Skin epidermis (tissue), 12 donors: ENCODE results near the gene PRDM16.

Experiments used
- H3K27ac ChIP-seq, 21 experiments: fragments of 200-600 bp; sonication (generic) in 11 of 21; one replicate each; pipeline ENCODE4 v1.5.0; 2020; ENCODE audit warnings: mild to moderate bottlenecking in 3 of 21, inconsistent platforms in 2 of 21, moderate library complexity in 2 of 21
- H3K4me3 ChIP-seq, 7 experiments: fragments of 200-600 bp; sonication (generic) in 2 of 7; one replicate each; pipeline ENCODE4 v1.5.0; 2020; ENCODE audit warnings: inconsistent platforms in 2 of 7, mild to moderate bottlenecking in 2 of 7, moderate library complexity in 1 of 7

PRDM16 gene

GRCh38 chr1:3259020-3259419 is 190.0 kb downstream of the PRDM16 start:
- Histone ChIP-seq H3K27ac (no peak overlapping the region), H3K4me3 (no peak overlapping the region)

- Histone ChIP-seq H3K4me3 (no peak overlapping the region), H3K27ac (no peak overlapping the region)
Measured at GRCh38 chr1:3261007-3261968, 192.3 kb downstream of the PRDM16 start.

- Histone ChIP-seq H3K27ac (no peak overlapping the region), H3K4me3 (no peak overlapping the region)
Measured at GRCh38 chr1:3261969-3262579, 193.1 kb downstream of the PRDM16 start.

- no peak overlapping the region for H3K27ac ChIP-seq
- H3K4me3 ChIP-seq = no peak overlapping the region
Measured at GRCh38 chr1:3262681-3263286, 193.8 kb downstream of the PRDM16 start.

- Histone ChIP-seq H3K4me3 (no peak overlapping the region), H3K27ac (no peak overlapping the region)
Measured at GRCh38 chr1:3263790-3264189, 194.8 kb downstream of the PRDM16 start.

GRCh38 chr1:3264456-3264855 is 195.5 kb downstream of the PRDM16 start:
- H3K4me3 ChIP-seq = no peak overlapping the region
- no peak overlapping the region for H3K27ac ChIP-seq

- no peak overlapping the region for H3K27ac ChIP-seq
- no peak overlapping the region for H3K4me3 ChIP-seq
Measured at GRCh38 chr1:3265835-3266805, 197.1 kb downstream of the PRDM16 start.

GRCh38 chr1:3266870-3267549 is 198.0 kb downstream of the PRDM16 start:
- no peak overlapping the region for H3K4me3 ChIP-seq
- no peak overlapping the region for H3K27ac ChIP-seq

GRCh38 chr1:3267550-3268270 is 198.7 kb downstream of the PRDM16 start:
- Histone ChIP-seq H3K4me3 (no peak overlapping the region), H3K27ac (no peak overlapping the region)

- Histone ChIP-seq H3K4me3 (no peak overlapping the region), H3K27ac (no peak overlapping the region)
Measured at GRCh38 chr1:3268281-3268680, 199.3 kb downstream of the PRDM16 start.

- no peak overlapping the region for H3K27ac ChIP-seq
- no peak overlapping the region for H3K4me3 ChIP-seq
Measured at GRCh38 chr1:3270403-3271245, 201.6 kb downstream of the PRDM16 start.

GRCh38 chr1:3271866-3272265 is 202.9 kb downstream of the PRDM16 start:
- H3K4me3 ChIP-seq = no peak overlapping the region
- H3K27ac ChIP-seq = no peak overlapping the region

- Histone ChIP-seq H3K4me3 (no peak overlapping the region), H3K27ac (no peak overlapping the region)
Measured at GRCh38 chr1:3272321-3273045, 203.5 kb downstream of the PRDM16 start.

GRCh38 chr1:3273447-3273846 is 204.4 kb downstream of the PRDM16 start:
- no peak overlapping the region for H3K4me3 ChIP-seq

GRCh38 chr1:3274972-3275371 is 206.0 kb downstream of the PRDM16 start:
- no peak overlapping the region for H3K4me3 ChIP-seq
- no peak overlapping the region for H3K27ac ChIP-seq

More at GRCh38 chr1:3273447-3273846, 204.4 kb downstream of the PRDM16 start:
- H3K27ac ChIP-seq = no peak overlapping the region

GRCh38 chr1:3275471-3276340 is 206.7 kb downstream of the PRDM16 start:
- Histone ChIP-seq H3K27ac (no peak overlapping the region), H3K4me3 (no peak overlapping the region)
